Astrocyte (in vitro differentiated cells and primary cell): ENCODE measurements around the gene TBC1D9. TPM values are rescaled to one million over a fixed set of nuclear protein-coding genes. Genes with fewer than 3 reads are reported as not detected.

Source experiments
- DNase-seq: peaks from one replicate; pipeline ENCODE4 v3.0.0-alpha.2; 2010; ENCODE audit warnings: low read depth
- FAIRE-seq: peaks from 2 replicates; lab custom pipeline; 2011; peaks lifted over from hg19 to GRCh38; lab: Jason Lieb, UNC
- H2AFZ ChIP-seq: 2 replicates; pipeline ENCODE4 v1.6.0; 2012; ENCODE audit warnings: low read depth, low read length, inconsistent platforms
- H3K27ac ChIP-seq: 2 replicates; pipeline ENCODE4 v1.5.1; 2011; ENCODE audit warnings: low read depth, low read length, inconsistent platforms
- H3K27me3 ChIP-seq: 2 replicates; pipeline ENCODE4 v1.6.0; 2011; ENCODE audit warnings: low read length, inconsistent platforms; ENCODE audit not compliant: insufficient read depth
- H3K36me3 ChIP-seq: 2 replicates; pipeline ENCODE4 v1.5.1; 2011; ENCODE audit warnings: low read length, inconsistent platforms; ENCODE audit not compliant: insufficient read depth
- H3K4me1 ChIP-seq: 2 replicates; pipeline ENCODE4 v1.5.1; 2011; ENCODE audit warnings: low read length, inconsistent platforms; ENCODE audit not compliant: insufficient read depth
- H3K4me2 ChIP-seq: 2 replicates; pipeline ENCODE4 v1.6.0; 2012; ENCODE audit warnings: low read length, inconsistent platforms
- H3K4me3 ChIP-seq: 2 replicates; pipeline ENCODE4 v1.5.1; 2011; ENCODE audit warnings: low read depth, mild to moderate bottlenecking, low read length, inconsistent platforms; ENCODE audit not compliant: insufficient read depth
- H3K79me2 ChIP-seq: 2 replicates; pipeline ENCODE4 v1.6.0; 2012; ENCODE audit warnings: mild to moderate bottlenecking, low read length, inconsistent platforms; ENCODE audit not compliant: insufficient read depth
- H3K9ac ChIP-seq: 2 replicates; pipeline ENCODE4 v1.6.0; 2012; ENCODE audit warnings: mild to moderate bottlenecking, low read length, inconsistent platforms
- H3K9me3 ChIP-seq: 2 replicates; pipeline ENCODE4 v1.5.1; 2012; ENCODE audit warnings: low read depth, mild to moderate bottlenecking, low read length, inconsistent platforms; ENCODE audit not compliant: insufficient read depth
- H4K20me1 ChIP-seq: 2 replicates; pipeline ENCODE4 v1.6.0; 2012; ENCODE audit warnings: low read length, inconsistent platforms; ENCODE audit not compliant: insufficient read depth
- H3K27ac Mint-ChIP-seq: one replicate; pipeline ENCODE4 v1.8.0; 2021; ENCODE audit warnings: mild to moderate bottlenecking, mixed read lengths; ENCODE audit not compliant: unreplicated experiment
- H3K27me3 Mint-ChIP-seq: one replicate; pipeline ENCODE4 v1.8.0; 2021; ENCODE audit warnings: low read depth, mixed read lengths; ENCODE audit not compliant: unreplicated experiment
- H3K36me3 Mint-ChIP-seq: one replicate; pipeline ENCODE4 v1.8.0; 2021; ENCODE audit warnings: low read depth, mixed read lengths; ENCODE audit not compliant: unreplicated experiment
- H3K4me1 Mint-ChIP-seq: one replicate; pipeline ENCODE4 v1.8.0; 2021; ENCODE audit warnings: low read depth, mixed read lengths; ENCODE audit not compliant: unreplicated experiment
- H3K4me3 Mint-ChIP-seq: one replicate; pipeline ENCODE4 v1.8.0; 2021; ENCODE audit warnings: mild to moderate bottlenecking, moderate library complexity, mixed read lengths; ENCODE audit not compliant: unreplicated experiment
- H3K9me3 Mint-ChIP-seq: one replicate; pipeline ENCODE4 v1.8.0; 2021; ENCODE audit warnings: mild to moderate bottlenecking, mixed read lengths; ENCODE audit not compliant: unreplicated experiment
- CTCF ChIP-seq: IDR thresholded peaks from 2 replicates; pipeline ENCODE4 v1.5.1; 2011; ENCODE audit warnings: low read depth, mild to moderate bottlenecking, inconsistent platforms, low read length, moderate library complexity; ENCODE audit not compliant: insufficient read depth
- EZH2 ChIP-seq: IDR thresholded peaks from 2 replicates; pipeline ENCODE4 v1.6.1; 2012; ENCODE audit warnings: mild to moderate bottlenecking, low read length, inconsistent platforms; ENCODE audit not compliant: insufficient read depth
- total RNA-seq: library from RNA; stranded (reverse); gene quantifications from 2 replicates; pipeline ENCODE4 v1.2.1, GENCODE V29; 2021

TBC1D9 gene
- total RNA-seq, 1 donor from 2014 or later: 31.6 TPM

- Histone ChIP-seq H3K4me2 (no peak overlapping the region), H3K4me1 (no peaks in the 10 kb centered on the region), H3K27ac (no peak overlapping the region), H2AFZ (no peak overlapping the region), H4K20me1 (no peaks in the 10 kb centered on the region), H3K79me2 (no peaks in the 10 kb centered on the region), H3K9me3 (no peaks in the 10 kb centered on the region), H3K9ac (no peak overlapping the region), H3K36me3 (peaks cover 3% of the 10 kb centered on the region), H3K4me3 (no peak overlapping the region), H3K27me3 (no peaks in the 10 kb centered on the region)
- no peak overlapping the region for H3K27ac Mint-ChIP-seq
- no peaks in the 10 kb centered on the region for H3K9me3 Mint-ChIP-seq
- TF ChIP-seq CTCF: no peak
- no peak for TF ChIP-seq EZH2
- no peak for FAIRE-seq
- H3K4me1 Mint-ChIP-seq: peaks cover 5% of the 10 kb centered on the region
- H3K4me3 Mint-ChIP-seq: no peak overlapping the region
- peaks cover 9% of the 10 kb centered on the region for H3K36me3 Mint-ChIP-seq
- H3K27me3 Mint-ChIP-seq: no peaks in the 10 kb centered on the region
- no peak for DNase-seq
These were observed 113.3 kb downstream of the TBC1D9 start for GRCh38 chr4:140642674-140643437.

- no peaks in the 10 kb centered on the region for H3K4me1 ChIP-seq
- H3K9ac ChIP-seq: no peak overlapping the region
- peaks cover 5% of the 10 kb centered on the region for H3K4me1 Mint-ChIP-seq
- H3K79me2 ChIP-seq: no peaks in the 10 kb centered on the region
- no peak overlapping the region for H3K4me3 Mint-ChIP-seq
- H3K27me3 Mint-ChIP-seq: no peaks in the 10 kb centered on the region
- H3K36me3 ChIP-seq: peaks cover 3% of the 10 kb centered on the region
- no peaks in the 10 kb centered on the region for H3K27me3 ChIP-seq
- no peak overlapping the region for H3K27ac Mint-ChIP-seq
- no peak overlapping the region for H3K27ac ChIP-seq
- no peak overlapping the region for H3K4me3 ChIP-seq
- no peaks in the 10 kb centered on the region for H4K20me1 ChIP-seq
- H3K9me3 Mint-ChIP-seq: no peaks in the 10 kb centered on the region
- DNase-seq (no peak), FAIRE-seq (no peak)
- H3K36me3 Mint-ChIP-seq: peaks cover 15% of the 10 kb centered on the region
- no peak overlapping the region for H2AFZ ChIP-seq
- no peaks in the 10 kb centered on the region for H3K9me3 ChIP-seq
- H3K4me2 ChIP-seq: no peak overlapping the region
- TF ChIP-seq CTCF: no peak
- TF ChIP-seq EZH2: no peak
These were observed 114.3 kb downstream of the TBC1D9 start for GRCh38 chr4:140641789-140642439.
